GM10847 (cell line): ENCODE results near the gene PDE6D.
A peak's percentile ranks its signal among the peaks of the same experiment; 100 is the strongest.

ENCODE experiments used
- POLR2A ChIP-seq: IDR thresholded peaks from 2 replicates; pipeline ENCODE4 v1.6.1; 2011; ENCODE audit not compliant: insufficient read length; ENCODE audit errors: extremely low read depth

The PDE6D gene

GRCh38 chr2:231713730-231714638 lies 67.1 kb downstream of the PDE6D start:
- peak; percentile 12 for TF ChIP-seq POLR2A

- TF ChIP-seq POLR2A, result no peak
Observed at GRCh38 chr2:231711677-231712450, 69.2 kb downstream of the PDE6D start.

DNA sequence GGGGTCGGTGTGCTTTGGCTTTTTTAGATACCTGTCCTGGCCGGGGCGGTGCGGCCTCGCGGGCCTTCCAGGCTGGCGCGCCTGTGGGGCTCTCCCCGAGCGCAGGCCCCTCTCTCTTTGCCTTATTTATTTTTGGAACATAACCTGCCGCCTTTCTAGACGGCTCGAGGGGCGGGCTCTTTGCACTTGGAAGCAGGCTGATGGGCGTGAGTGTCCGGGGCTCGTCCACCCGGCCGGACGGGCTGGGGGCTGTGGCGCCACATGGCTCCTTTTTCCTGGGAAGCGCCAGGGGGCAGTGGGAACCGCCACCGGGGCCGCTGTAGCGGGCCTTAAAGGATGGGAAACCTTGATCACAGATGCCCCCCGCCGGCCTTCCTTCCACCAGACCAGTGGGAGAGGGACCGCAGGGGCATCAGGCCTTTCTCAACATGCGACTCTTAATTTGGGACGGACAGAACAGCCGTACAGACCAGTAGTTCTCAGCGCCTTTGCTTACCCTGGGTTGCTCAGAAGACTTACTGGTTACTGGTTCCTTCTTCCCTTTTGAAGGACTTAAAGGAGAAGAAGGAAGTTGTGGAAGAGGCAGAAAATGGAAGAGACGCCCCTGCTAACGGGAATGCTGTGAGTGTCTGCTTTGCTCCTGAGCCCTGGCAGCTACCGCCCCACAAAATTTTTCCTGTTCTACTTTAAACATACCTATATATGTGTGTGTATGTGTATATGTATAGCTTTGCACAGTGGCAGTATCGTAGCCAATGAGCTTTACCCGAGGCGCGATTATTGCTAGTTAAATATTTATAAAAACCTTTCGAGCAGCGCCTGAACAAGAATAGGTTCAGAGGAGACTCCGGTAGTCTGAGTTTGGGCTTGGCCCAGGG lies 70.0 kb downstream of the PDE6D start:
- TF ChIP-seq POLR2A, result no peak

DNA sequence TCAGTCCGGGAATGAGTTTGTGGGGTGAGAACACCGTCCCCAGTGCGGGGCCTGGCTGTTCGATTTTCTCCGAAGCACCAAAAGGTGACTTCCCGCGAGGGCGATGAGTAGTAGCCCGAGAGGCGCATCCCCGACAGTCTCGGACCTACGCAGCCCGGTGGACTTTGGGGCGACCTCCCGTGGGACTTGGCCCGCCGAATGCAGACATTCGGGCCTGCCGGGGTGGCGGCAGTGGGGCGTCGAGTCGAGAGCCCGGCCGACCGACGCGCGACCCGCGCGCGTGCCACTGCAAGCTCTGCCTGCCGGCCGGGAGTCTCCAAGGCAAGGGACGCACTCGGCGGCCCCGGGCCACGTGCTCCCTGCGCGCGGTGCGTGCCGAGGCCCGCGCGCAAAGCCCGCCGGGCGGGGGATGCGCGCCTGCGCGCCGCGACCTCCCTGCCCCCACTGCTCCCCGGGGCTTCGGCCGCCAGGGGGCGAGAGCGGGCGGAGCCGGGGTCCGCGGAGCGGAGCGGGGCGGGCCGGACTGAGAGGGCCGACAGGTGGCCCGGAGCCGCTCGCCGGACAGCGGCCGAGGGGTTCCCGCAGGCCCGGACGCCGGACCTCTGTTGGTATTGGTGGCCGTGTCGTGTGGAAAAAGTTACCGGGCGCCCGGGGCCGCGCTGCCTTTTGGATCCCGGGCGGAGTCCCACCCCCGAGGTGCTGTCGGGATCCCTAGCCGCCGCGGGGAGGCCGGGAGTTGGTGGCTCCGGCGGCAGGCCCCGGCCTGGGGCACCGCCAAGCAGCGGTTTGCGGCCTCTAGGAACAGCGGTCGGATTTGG lies 70.9 kb downstream of the PDE6D start:
- peak; percentile 68 for TF ChIP-seq POLR2A

GRCh38 chr2:231709636-231709980 lies 71.5 kb downstream of the PDE6D start:
- TF ChIP-seq POLR2A, result no peak

DNA sequence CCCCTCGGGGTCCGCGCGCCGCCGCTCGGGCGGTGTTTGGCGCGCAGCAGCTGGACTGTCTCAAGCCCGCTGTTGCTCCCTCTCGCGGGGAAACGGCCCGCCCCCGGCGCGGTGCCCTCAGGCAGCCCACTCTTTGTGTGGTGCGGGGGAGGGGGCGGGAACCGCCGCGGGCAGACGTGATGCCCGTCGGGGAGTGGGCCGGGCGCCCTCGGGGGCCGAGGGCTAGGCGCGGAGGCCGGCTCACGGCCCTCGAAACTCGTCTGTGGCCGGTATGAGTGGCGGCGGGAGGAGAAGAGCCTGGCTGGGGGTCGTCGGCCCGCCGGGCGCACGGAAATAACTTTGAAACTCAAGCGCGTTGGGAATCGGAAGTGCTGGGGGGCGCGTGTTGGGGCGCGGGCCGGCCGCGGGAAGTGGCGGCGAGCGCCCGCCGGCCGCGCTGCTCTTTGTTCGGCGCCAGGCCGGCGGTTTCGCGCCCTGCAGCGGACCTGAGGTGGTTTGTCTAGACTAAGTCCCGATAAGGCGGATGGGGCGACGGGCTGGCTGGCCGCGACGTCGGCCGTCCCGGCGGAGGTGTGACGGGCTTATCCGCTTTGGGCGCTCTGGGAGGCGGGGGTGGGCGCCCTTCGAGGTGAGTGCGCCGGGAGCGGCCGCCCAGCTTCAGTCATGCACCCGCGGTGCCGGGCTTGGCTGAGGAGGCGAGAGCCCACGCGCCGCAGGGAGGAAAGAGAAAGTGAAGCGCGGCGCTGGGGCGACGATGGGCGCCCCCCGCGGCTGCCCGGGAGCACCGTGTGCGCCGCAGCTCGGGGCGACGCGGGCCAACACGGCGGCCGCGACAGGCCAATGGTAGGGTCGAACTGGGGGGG lies 72.1 kb downstream of the PDE6D start:
- no peak for TF ChIP-seq POLR2A

DNA sequence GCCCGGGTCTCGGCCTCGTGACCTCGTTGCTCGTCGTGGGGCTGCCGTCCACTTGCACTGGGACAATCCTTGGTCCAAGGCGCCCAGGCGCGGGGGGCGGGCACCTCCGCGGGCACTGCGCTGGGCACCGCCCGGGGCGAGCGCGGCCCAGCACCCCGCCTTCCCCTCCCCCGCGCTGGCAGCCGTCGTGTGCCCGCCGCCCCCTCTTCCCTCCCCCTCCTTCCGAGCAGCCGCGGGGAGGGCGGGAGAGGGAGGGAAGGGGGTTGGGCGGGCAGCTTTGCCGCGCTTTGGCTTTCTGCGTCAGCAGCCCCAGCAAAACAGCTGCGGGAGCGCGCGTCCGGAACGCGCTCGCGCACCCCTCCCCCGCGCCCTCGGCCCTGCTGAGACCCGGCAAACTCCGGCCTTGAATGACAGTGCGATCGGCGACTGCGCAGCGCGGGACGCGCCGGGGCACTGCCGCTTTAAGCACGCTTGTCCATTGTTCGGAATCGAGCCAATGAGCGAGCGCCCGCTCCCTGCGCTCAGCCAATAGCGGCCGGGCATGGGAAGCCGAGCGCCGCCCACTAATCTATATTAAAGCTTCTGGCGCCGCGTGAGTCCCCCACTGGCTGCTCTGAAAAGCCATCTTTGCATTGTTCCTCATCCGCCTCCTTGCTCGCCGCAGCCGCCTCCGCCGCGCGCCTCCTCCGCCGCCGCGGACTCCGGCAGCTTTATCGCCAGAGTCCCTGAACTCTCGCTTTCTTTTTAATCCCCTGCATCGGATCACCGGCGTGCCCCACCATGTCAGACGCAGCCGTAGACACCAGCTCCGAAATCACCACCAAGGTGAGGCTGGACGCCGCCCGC lies 72.9 kb downstream of the PDE6D start, which contains the start of gene PTMA:
PTMA (plus strand) TSS at position 599 of the 846 bp plus-strand sequence; CDS start at position 781, 182 bp downstream.
- peak; percentile 94 for TF ChIP-seq POLR2A

- TF ChIP-seq POLR2A, result peak; percentile 6
Observed at GRCh38 chr2:231707625-231707926, 73.5 kb downstream of the PDE6D start.

DNA sequence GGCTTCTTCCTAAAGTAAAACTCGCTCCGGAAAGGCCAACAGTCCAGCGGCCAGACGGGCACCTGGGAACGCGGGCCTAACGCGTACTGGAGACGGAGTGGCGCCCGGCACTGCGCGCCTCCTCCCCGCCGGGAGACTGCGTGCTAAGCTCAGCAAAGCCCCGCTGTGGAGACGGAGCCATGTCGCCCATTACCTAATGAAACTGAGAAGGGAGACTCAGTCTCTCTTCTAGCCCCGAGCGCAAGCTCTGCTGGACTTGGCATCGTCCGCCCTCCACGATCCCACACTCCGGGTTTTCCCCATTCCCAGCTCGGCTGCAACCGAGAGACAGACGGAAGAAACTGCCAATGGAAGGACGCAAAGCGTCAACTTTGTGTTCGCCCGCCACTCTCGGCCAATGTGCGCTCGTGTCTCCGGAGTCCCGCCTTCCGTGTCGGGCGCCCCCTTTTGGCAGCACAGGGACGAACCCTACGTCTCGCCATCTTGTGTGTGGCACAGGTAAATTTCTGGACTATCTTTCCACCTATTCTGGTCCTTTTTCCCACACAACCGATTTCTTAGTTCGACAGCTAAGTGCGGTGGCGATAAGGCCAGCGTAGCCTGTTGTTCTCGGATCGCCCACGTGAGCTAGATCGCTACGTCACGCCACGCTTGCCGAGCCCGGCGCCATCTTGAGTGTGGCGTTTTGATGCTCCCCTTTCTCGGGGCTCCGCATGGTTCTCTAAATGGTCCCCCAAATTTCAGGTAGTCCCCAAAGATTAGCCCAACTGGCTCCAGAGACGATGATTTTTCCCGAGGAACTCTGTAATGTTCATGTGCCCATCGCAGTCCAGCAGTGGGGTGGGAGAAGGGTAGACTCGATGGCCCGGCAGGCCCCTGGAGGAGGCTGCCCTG lies 74.1 kb downstream of the PDE6D start:
- TF ChIP-seq POLR2A, result peak; percentile 41

DNA sequence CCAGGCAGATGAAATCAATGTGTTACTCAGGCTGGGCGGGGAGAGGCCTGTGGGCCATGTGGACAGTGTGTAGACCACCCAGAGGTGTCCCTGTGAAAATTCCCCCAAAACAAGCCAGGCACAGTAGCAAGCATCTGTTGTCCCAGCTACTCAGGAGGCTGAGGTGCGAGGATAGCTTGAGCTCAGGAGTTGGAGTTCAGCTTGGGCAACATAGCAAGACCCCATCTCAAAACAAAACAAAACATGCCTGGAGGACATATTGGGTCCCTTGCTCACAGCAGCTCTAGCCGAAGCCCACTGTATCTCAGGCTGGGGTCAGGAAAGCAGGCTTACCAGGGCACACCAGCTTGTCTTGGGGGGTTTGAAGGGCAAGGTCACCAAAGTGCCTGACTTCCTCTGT lies 77.1 kb downstream of the PDE6D start:
- TF ChIP-seq POLR2A, result no peak

GRCh38 chr2:231701456-231702373 lies 79.4 kb downstream of the PDE6D start:
- no peak for TF ChIP-seq POLR2A
